Ishikawa (cell line): ENCODE data around the gene SSTR5.

Experiments
- CEBPB ChIP-seq: IDR thresholded peaks from 2 replicates; pipeline ENCODE4 v1.6.1; 2012
- CREB1 ChIP-seq: IDR thresholded peaks from 2 replicates; pipeline ENCODE4 v1.6.1; 2012; ENCODE audit warnings: low read depth
- EGR1 ChIP-seq: IDR thresholded peaks from 2 replicates; pipeline ENCODE4 v1.6.1; 2012
- EP300 ChIP-seq: IDR thresholded peaks from 2 replicates; pipeline ENCODE4 v1.6.1; 2012; ENCODE audit warnings: borderline replicate concordance
- FOXM1 ChIP-seq: IDR thresholded peaks from 2 replicates; pipeline ENCODE4 v1.6.1; 2012; ENCODE audit warnings: low read depth, borderline replicate concordance
- NFIC ChIP-seq: IDR thresholded peaks from 2 replicates; pipeline ENCODE4 v1.6.1; 2012
- RAD21 ChIP-seq: IDR thresholded peaks from 2 replicates; pipeline ENCODE4 v1.6.1; 2012; ENCODE audit warnings: low read depth
- TAF1 ChIP-seq: IDR thresholded peaks from 2 replicates; pipeline ENCODE4 v1.6.1; 2012; ENCODE audit warnings: low read depth, mild to moderate bottlenecking
- TCF12 ChIP-seq: IDR thresholded peaks from 2 replicates; pipeline ENCODE4 v1.6.1; 2012; ENCODE audit warnings: low read depth
- TEAD4 ChIP-seq: IDR thresholded peaks from 2 replicates; pipeline ENCODE4 v1.6.1; 2012
- YY1 ChIP-seq: IDR thresholded peaks from 2 replicates; pipeline ENCODE4 v1.6.1; 2012; ENCODE audit warnings: low read depth
- ZBTB7A ChIP-seq: IDR thresholded peaks from 2 replicates; pipeline ENCODE4 v1.6.1; 2012; ENCODE audit warnings: low read depth
- TF ChIP-seq, protein P1 (sequence below): IDR thresholded peaks from 2 replicates; pipeline ENCODE4 v1.6.1; 2012
- TF ChIP-seq, protein P2 (sequence below): IDR thresholded peaks from 2 replicates; pipeline ENCODE4 v1.6.1; 2012; ENCODE audit warnings: low read depth, mild to moderate bottlenecking
- TF ChIP-seq, protein P3 (sequence below): IDR thresholded peaks from 2 replicates; pipeline ENCODE4 v1.6.1; 2012

SSTR5 gene

DNA sequence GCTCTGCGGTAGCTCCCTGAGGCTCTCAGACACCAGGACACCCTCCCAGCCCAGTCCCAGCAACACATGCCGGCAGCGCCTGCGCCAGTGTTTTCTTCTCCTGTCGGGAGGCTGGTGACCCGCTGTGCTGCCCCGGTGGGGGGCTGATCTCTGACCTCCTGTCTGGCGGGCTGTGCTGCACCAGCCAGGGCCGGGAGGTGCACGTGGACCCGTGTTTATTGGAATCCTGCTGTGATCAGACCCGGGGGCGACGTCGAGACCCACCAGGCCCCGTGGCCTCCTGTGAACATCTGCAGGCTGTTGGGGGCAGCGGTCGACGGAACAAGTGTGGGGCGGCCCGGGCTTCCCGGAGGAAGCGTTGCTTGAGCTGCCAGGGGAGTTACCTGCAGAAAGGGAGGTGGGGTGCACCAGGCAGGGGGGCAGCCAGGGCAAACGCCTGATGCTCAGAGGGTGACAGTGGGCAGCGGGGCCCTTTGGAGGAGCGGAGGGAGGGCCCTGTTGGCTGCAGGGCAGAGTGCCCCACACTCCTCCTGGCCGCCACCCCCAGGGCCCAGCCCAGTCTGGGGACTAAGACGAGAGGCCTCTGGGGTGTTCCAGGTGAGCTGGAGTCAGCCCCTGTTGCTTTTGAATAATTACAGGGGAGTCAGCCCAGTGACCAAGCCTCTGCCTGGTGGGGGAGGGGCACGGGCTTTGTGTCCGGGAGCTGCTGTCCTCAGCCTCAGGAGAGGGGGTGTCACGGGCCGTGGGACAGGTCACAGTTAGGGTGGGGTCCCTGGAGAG, 2.3 kb upstream of the SSTR5 start:
- TF ChIP-seq, protein P1, sequence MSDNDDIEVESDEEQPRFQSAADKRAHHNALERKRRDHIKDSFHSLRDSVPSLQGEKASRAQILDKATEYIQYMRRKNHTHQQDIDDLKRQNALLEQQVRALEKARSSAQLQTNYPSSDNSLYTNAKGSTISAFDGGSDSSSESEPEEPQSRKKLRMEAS = no peak
- TF ChIP-seq FOXM1 (no peak), RAD21 (no peak), CEBPB (no peak), EGR1 (no peak), TAF1 (no peak), TCF12 (no peak), NFIC (no peak)
- TF ChIP-seq, protein P2, sequence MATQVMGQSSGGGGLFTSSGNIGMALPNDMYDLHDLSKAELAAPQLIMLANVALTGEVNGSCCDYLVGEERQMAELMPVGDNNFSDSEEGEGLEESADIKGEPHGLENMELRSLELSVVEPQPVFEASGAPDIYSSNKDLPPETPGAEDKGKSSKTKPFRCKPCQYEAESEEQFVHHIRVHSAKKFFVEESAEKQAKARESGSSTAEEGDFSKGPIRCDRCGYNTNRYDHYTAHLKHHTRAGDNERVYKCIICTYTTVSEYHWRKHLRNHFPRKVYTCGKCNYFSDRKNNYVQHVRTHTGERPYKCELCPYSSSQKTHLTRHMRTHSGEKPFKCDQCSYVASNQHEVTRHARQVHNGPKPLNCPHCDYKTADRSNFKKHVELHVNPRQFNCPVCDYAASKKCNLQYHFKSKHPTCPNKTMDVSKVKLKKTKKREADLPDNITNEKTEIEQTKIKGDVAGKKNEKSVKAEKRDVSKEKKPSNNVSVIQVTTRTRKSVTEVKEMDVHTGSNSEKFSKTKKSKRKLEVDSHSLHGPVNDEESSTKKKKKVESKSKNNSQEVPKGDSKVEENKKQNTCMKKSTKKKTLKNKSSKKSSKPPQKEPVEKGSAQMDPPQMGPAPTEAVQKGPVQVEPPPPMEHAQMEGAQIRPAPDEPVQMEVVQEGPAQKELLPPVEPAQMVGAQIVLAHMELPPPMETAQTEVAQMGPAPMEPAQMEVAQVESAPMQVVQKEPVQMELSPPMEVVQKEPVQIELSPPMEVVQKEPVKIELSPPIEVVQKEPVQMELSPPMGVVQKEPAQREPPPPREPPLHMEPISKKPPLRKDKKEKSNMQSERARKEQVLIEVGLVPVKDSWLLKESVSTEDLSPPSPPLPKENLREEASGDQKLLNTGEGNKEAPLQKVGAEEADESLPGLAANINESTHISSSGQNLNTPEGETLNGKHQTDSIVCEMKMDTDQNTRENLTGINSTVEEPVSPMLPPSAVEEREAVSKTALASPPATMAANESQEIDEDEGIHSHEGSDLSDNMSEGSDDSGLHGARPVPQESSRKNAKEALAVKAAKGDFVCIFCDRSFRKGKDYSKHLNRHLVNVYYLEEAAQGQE = no peak

DNA sequence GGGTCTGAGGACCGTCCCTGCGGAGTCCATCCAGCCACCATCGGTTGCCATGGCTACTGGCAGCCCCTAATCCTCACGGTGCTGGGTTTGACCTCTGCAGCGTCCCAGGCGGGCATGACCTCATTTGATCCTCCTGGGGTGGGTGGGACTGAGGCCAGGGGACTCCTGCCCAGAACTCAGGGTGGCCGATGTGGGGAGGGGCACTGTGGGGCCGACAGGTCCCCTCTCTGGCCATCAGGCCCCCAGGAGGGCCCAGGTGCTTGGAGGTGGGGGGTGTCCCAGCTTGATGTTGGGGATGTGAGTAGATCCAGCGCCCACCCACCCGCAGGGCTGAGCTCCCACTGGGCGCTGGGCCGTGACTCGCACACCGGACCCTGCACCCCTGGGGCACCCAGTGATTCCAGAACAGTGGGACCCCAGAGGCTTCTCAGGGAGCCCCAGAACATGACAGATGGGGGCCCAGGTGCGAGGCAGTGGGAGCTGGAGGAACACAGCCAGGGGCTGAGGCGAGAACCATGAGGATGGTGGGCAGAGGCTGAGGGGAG, 1.6 kb upstream of the SSTR5 start:
- no peak for TF ChIP-seq ZBTB7A
- TF ChIP-seq, protein P3, sequence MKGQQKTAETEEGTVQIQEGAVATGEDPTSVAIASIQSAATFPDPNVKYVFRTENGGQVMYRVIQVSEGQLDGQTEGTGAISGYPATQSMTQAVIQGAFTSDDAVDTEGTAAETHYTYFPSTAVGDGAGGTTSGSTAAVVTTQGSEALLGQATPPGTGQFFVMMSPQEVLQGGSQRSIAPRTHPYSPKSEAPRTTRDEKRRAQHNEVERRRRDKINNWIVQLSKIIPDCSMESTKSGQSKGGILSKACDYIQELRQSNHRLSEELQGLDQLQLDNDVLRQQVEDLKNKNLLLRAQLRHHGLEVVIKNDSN = no peak
- TF ChIP-seq, protein P1 = no peak
- no peak for TF ChIP-seq CEBPB
- no peak for TF ChIP-seq TCF12
- TF ChIP-seq FOXM1 = no peak
- TF ChIP-seq NFIC = no peak
- no peak for TF ChIP-seq EGR1
- TF ChIP-seq, protein P2 = no peak
- no peak for TF ChIP-seq EP300
- TF ChIP-seq YY1 = no peak
- TF ChIP-seq TEAD4 = no peak
- TF ChIP-seq CREB1 = no peak
- no peak for TF ChIP-seq RAD21
- no peak for TF ChIP-seq TAF1

DNA sequence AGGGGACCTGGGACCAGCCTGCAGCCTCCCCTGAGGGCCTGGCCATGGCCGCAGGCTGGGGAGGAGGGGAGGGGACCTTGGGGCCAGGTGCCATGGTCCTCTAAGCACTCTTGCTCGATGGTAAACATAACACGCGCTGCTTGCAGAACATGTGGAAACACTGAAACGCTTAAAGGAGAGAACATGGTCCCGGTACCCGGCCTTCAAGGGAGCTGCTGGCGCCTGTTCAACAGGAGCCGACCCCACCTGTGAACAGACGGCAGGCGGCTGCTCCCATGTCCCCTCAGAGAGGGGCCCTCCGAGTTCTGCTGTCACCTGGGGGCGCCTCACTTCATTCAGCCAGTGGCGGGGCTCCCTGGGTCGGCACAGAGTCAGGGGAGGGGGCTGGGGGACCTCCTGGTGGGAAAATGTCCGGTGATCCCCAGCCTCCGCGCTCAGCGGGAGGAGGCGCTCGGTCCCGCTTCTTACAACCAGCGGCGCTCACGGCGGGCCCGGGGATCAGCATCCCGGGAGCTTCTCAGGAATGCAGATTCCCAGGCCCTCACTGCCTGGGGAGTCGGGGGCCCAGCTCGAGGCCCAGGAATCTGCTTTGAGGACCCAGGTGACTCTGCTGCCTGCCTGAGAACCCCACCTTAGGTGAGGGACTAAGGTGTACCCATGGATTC, 854 bp upstream of the SSTR5 start:
- TF ChIP-seq, protein P2 = no peak
- TF ChIP-seq, protein P1 = no peak
- TF ChIP-seq YY1 (no peak), TEAD4 (no peak), EGR1 (no peak), TAF1 (no peak), ZBTB7A (no peak), TCF12 (no peak), CREB1 (no peak), EP300 (no peak), FOXM1 (no peak), NFIC (no peak), RAD21 (no peak), CEBPB (no peak)
- TF ChIP-seq, protein P3 = no peak
